Neutrophil (primary cell): ENCODE results near the gene CBLC.

Experiments
- H3K27ac ChIP-seq: fragments of 200-600 bp; sonication (generic); 2 replicates; pipeline ENCODE4 v1.5.1; 2016; ENCODE audit warnings: mild to moderate bottlenecking, moderate library complexity
- H3K27me3 ChIP-seq: fragments of 200-600 bp; sonication (generic); 2 replicates; pipeline ENCODE4 v1.6.0; 2016; ENCODE audit warnings: mild to moderate bottlenecking
- H3K36me3 ChIP-seq: fragments of 200-600 bp; sonication (generic); 2 replicates; pipeline ENCODE4 v1.5.1; 2017
- H3K4me1 ChIP-seq, 2 experiments: fragments of 200-600 bp in 1 of 2; sonication (generic) in 1 of 2; 1 replicate in 1 of 2; 2 replicates in 1 of 2; pipeline versions ENCODE4 v1.5.1 to v1.6.1; 2013 to 2016; ENCODE audit warnings: low read depth in 1 of 2, low read length in 1 of 2, mild to moderate bottlenecking in 1 of 2, moderate library complexity in 1 of 2; ENCODE audit not compliant: control insufficient read depth in 1 of 2, insufficient read depth in 1 of 2
- H3K4me3 ChIP-seq, 2 experiments: fragments of 200-600 bp in 1 of 2; sonication (generic) in 1 of 2; 1 replicate in 1 of 2; 2 replicates in 1 of 2; pipeline ENCODE4 v1.5.1; 2013 to 2016; ENCODE audit warnings: low read depth in 1 of 2, low read length in 1 of 2, mild to moderate bottlenecking in 1 of 2, moderate library complexity in 1 of 2
- H3K9me3 ChIP-seq: fragments of 200-600 bp; sonication (generic); 2 replicates; pipeline ENCODE4 v1.5.1; 2016
- CTCF ChIP-seq: fragments of 200-600 bp; sonication (generic); IDR thresholded peaks from 2 replicates; pipeline ENCODE4 v1.5.1; 2016; ENCODE audit warnings: antibody characterized with exemption

The CBLC gene

DNA sequence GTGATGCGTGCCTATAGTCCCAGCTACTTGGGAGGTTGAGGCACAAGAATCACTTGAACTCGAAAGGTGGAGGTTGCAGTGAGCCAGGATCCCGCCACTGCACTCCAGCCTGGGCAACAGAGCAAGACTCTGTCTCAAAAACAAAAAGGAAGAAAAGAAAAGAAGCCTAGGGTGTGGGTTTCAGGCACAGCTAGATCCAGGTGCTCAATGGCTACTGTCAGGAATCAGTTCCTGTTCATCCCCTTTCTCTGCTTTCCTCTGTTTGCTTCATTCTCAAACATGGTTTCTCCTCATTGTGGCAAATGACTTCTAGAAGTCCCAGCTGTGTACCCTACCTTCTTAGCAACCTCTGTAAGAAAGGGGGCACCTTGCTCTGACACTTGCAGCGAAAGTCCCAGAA is 5.9 kb downstream of the CBLC start:
- Histone ChIP-seq H3K4me3 (no peak overlapping the region), H3K9me3 (no peaks in the 10 kb centered on the region), H3K27me3 (no peaks in the 10 kb centered on the region), H3K36me3 (no peaks in the 10 kb centered on the region), H3K27ac (no peak overlapping the region), H3K4me1 (peaks cover 6 to 7% of the 10 kb centered on the region in 2 experiments)
- no peak for TF ChIP-seq CTCF

GRCh38 chr19:44785271-44785670 is 7.6 kb downstream of the CBLC start:
- Histone ChIP-seq H3K27ac (no peak overlapping the region), H3K36me3 (no peaks in the 10 kb centered on the region), H3K4me3 (no peak overlapping the region), H3K27me3 (no peaks in the 10 kb centered on the region), H3K4me1 (peaks cover 6 to 7% of the 10 kb centered on the region in 2 experiments), H3K9me3 (no peaks in the 10 kb centered on the region)
- no peak for TF ChIP-seq CTCF

GRCh38 chr19:44785993-44786392 is 8.3 kb downstream of the CBLC start:
- Histone ChIP-seq H3K27ac (no peak overlapping the region), H3K4me3 (no peak overlapping the region), H3K9me3 (no peaks in the 10 kb centered on the region), H3K27me3 (no peaks in the 10 kb centered on the region), H3K36me3 (no peaks in the 10 kb centered on the region), H3K4me1 (peaks cover 6 to 7% of the 10 kb centered on the region in 2 experiments)
- TF ChIP-seq CTCF, result no peak

- Histone ChIP-seq H3K36me3 (no peaks in the 10 kb centered on the region), H3K4me1 (peaks cover 6 to 7% of the 10 kb centered on the region in 2 experiments), H3K4me3 (no peak overlapping the region), H3K27me3 (no peaks in the 10 kb centered on the region), H3K27ac (no peak overlapping the region), H3K9me3 (no peaks in the 10 kb centered on the region)
- TF ChIP-seq CTCF, result no peak
These were observed 11.3 kb downstream of the CBLC start for GRCh38 chr19:44788971-44789370.

DNA sequence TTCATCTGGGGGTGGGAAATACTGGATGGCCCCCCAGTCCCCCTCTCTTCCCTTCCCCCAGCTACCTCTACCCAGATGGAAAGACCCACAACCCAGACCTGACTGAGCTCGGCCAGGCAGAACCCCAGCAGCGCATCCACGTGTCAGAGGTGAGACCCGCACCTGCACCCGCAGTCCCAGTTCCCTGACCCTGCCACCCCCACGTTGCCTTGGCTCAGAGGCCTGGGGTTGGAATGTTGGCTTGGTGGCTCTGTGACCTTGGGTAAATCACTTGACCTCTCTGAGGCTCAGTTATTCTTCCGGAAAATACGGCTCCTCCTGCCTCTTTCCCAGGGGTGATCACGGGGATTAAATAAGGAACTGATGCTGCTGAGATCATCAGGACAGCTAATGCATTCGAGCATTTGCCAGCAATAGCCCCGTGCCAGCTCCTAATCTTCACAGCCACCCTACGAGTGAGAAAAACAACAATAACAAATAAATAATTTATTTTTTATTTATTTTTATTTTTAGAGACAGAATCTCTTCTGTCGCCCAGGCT is 12.3 kb downstream of the CBLC start:
- Histone ChIP-seq H3K4me3 (no peak overlapping the region), H3K36me3 (no peaks in the 10 kb centered on the region), H3K9me3 (no peaks in the 10 kb centered on the region), H3K27me3 (no peaks in the 10 kb centered on the region), H3K4me1 (no peaks in the 10 kb centered on the region), H3K27ac (no peak overlapping the region)
- TF ChIP-seq CTCF, result no peak

DNA sequence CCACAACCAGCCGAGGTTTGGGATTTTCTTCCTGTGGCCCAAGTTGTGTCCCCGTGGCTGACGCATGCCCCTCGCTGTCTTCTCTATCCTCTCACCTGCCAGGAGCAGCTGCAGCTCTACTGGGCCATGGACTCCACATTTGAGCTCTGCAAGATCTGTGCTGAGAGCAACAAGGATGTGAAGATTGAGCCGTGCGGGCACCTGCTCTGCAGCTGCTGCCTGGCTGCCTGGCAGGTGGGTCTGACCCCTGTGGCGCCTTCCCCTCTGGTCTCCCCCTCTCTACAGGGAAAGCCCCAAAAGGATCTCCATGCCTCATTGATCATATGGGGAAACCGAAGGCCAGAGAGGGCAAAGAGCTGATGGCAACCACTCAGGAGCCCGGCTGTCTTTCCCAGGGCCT is 14.6 kb downstream of the CBLC start:
- Histone ChIP-seq H3K27me3 (no peaks in the 10 kb centered on the region), H3K4me3 (no peak overlapping the region), H3K9me3 (no peaks in the 10 kb centered on the region), H3K4me1 (no peaks in the 10 kb centered on the region), H3K27ac (no peak overlapping the region), H3K36me3 (no peaks in the 10 kb centered on the region)
- no peak for TF ChIP-seq CTCF
